NAMALWA (cell line): Measurements from ENCODE around the gene WDR62.
"Not testable (repeated sequence)": the region's sequence is repeated elsewhere in the genome, so short reads cannot be mapped to it uniquely, and the experiment has no call there.

Experiments used
- DNase-seq: peaks from one replicate; pipeline ENCODE4 v3.0.0-alpha.2; 2015; ENCODE audit warnings: low spot score

WDR62 gene

GRCh38 chr19:36040495-36040894 lies 14.2 kb upstream of the WDR62 start:
- no peak for DNase-seq

GRCh38 chr19:36041092-36041491 lies 13.6 kb upstream of the WDR62 start:
- not testable (repeated sequence) for DNase-seq

- DNase-seq = no peak
Observed at GRCh38 chr19:36041831-36042230, 12.9 kb upstream of the WDR62 start.

DNA sequence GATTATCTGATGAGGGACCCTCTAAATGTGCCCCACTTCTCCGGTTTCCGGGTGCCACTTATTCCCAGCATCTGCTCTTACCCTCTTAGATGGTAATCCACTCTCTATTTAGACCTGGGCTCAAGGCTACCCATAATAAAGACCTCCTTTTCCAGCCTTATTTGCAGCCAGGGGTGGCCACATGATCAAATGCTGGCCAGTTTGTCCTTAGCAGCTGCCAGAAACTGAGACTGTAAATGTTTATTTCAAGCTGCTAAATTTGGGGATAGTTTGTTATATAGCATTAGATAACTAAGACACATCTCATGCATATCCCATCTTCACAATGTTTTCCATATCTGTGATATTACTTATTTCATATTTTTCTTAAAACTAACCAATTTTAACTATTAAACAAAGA lies 10.7 kb upstream of the WDR62 start:
- DNase-seq = no peak

GRCh38 chr19:36046443-36047050 lies 8.2 kb upstream of the WDR62 start:
- DNase-seq = no peak

GRCh38 chr19:36047835-36048234 lies 6.9 kb upstream of the WDR62 start:
- no peak for DNase-seq

DNA sequence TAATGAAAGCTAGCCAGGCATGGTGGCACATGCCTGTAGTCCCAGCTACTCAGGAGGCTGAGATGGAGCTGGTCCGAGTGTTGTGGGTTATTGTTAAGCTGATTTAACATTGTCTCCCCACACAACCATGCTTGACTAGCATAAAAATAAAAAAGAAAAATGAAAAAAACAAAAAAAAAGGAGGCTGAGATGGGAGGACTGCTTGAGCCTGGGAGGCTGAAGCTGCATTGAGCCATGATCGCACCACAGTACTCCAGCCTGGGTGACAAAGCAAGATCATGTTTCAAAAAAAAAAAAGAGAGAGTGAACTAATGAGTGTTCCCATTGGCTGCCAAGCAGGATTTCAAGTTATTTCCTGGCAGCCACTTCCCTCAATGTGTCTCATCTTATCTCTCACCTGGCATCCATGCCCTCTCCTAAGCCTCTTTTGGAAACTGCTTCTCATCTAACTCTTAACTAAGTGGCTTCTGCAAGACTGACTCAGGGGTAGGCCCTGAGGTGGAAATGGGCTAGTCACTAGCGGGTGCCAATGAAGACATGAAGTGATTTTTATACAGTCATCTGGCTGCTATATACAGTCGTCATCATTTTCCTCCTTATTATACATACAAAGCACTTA lies 5.5 kb upstream of the WDR62 start:
- no peak for DNase-seq

- DNase-seq = no peak
Observed at GRCh38 chr19:36051236-36051635, 3.5 kb upstream of the WDR62 start.

DNA sequence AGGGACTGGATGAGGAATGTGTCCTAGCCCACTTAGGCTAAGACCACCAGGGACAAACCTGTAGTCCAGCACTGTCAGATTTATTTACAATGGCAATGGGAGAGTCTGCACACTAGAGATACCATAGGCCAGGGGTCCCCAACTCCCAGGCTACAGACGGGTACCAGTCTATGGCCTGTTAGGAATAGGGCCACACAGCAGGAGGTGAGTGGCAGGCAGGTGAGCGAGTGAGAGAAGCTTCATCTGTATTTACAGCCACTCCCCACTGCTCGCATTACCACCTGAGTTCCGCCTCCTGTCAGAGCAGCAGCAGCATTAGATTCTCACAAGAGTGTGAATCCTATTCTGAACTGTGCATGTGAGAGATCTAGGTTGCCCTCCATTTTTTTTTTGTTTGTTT lies 3.1 kb upstream of the WDR62 start:
- DNase-seq = no peak

GRCh38 chr19:36054119-36054732 lies 471 bp upstream of the WDR62 start, which contains the start of gene THAP8:
TSS of gene THAP8 (minus strand) at chr19:36054285. CDS start at chr19:36054217, 68 bp downstream.
- peak; percentile 99 for DNase-seq

DNA sequence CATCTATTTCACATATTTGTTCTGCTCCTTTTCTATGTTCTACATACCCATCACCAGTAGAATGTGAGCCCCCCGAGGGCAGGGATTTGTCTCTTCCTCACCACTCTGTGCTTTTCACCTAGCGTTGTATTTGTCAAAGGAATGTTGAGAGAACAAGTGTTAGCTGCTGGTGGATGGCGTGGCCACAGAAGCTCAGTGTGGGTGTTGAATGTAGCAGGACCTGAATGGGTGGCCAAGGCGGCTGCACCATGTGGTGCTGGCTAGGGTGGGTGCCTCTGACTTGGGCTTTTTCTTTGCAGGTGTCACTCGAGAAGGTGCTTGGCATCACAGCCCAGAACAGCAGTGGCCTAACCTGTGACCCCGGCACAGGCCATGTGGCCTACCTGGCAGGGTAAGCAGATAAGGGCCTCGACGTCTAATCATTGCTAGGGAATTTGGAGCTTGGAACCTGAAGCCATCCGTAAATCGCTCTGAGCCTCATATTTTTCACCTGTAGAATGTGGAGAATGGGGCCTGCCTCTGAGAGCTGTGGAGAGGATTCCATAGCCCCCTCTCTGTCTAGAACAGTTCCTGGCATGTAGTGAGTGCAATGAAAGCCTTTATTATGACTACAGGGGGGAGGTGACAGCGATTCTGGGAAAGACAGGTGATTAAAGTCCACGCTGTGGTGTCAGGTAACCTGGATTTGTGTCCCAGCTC lies 3.9 kb downstream of the WDR62 start:
- DNase-seq = no peak

GRCh38 chr19:36059180-36059910 lies 4.6 kb downstream of the WDR62 start:
- no peak for DNase-seq

DNA sequence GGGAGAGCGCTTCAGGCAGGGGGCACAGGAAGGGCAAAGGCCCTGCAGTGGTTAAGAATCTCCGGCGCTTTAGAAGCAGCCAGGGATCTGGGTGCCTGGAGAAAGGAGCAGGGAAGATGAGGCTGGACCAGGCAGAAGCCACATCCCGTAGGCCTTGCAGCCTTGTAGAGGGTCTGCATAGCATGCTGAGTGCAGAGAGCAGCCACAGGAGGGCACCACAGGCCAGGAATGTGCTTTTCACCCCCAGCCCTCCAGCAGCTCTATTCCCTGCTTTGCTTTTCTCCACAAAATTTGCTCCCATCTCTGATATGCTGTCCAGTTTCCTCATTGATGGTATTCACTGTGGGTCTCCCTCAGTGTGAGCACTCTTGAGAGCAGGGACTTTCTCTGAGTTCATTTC lies 5.7 kb downstream of the WDR62 start:
- peak; percentile 45 for DNase-seq

- no peak for DNase-seq
Observed at GRCh38 chr19:36061367-36061766, 6.7 kb downstream of the WDR62 start.

GRCh38 chr19:36064826-36065225 lies 10.1 kb downstream of the WDR62 start:
- no peak for DNase-seq

DNA sequence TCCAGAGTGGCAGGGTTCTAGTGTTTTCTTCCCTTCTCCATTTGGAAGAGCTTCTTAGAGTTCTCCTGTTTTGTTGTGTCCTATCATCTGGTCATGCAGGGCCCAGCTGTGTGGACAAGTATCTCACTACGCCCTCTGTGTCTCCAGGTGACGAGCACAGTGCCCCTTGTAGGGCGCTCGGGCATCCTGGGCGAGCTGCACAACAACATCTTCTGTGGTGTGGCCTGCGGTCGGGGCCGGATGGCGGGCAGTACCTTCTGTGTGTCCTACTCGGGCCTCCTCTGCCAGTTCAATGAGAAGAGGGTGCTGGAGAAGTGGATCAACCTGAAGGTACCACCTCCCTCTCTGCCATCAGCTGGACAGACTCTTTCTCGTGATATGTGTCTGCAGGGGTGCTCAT lies 13.0 kb downstream of the WDR62 start:
- no peak for DNase-seq

GRCh38 chr19:36068810-36069499 lies 14.3 kb downstream of the WDR62 start:
- DNase-seq = not testable (repeated sequence)

DNA sequence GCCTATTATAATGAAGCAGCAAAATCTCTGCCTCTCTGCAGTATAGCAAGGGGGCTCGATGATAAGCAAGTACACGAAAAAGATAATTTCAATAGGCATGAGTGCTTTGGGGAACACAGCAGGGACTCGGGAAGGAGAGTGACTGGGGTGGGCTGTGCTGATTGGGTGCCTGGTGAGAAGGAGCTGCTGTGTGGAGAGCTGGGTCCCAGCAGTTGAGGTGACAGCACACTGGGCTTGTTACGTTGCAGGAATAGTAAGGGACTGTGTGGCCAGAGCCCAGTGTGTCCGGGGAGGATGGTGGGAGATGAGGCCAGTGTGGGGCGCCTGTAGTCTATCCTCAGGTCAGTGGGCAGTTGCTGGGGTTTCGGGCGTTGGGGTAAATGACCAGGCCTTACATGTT lies 17.4 kb downstream of the WDR62 start:
- no peak for DNase-seq

GRCh38 chr19:36073121-36073876 lies 18.6 kb downstream of the WDR62 start:
- no peak for DNase-seq

- DNase-seq = no peak
Observed at GRCh38 chr19:36079389-36079945, 24.8 kb downstream of the WDR62 start.

DNA sequence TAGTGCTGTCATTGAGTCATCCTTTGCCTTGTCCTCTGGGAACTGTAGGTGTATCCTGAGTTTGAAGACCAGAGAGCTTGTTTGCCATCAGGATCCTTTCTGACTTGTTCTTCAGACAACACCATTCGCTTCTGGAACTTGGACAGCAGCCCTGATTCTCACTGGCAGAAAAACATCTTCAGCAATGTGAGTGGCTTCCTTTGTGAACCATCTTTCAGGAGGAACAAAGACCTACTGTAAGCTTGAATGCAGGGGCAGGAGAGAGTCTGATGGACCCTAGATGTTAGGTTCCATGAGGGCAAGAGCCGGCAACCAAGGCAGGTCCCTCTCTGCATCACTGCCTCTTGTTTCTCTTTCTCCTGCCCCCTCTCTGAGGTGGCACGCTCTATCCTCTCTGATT lies 26.7 kb downstream of the WDR62 start:
- DNase-seq = no peak
